A673 (cell line): ENCODE results near the gene LTC4S. TPM values are rescaled to one million over a fixed set of nuclear protein-coding genes. Genes with fewer than 3 reads are reported as not detected.

Source experiments
- BruUV-seq: library from RNA; stranded (reverse); fragments of 400-500 nt; replicated peaks from 2 replicates; lab custom pipeline; 2021; lab: Mats Ljungman, UMichigan
- CTCF ChIA-PET: fragments of 300-600 bp; sonication (Branson Sonifier 250); formaldehyde crosslinking; loops from one replicate; lab custom pipeline; 2022; ENCODE audit warnings: antibody characterized with exemption; lab: Charles Lee
- POLR2A ChIA-PET: fragments of 300-600 bp; sonication (Branson Sonifier 250); formaldehyde crosslinking; loops from one replicate; lab custom pipeline; 2022; ENCODE audit warnings: antibody characterized with exemption; ENCODE audit not compliant: low non-redundant PET; lab: Charles Lee
- DNase-seq: peaks from one replicate; pipeline ENCODE4 v3.0.0-alpha.2; 2015; ENCODE audit warnings: low spot score
- H3K27ac ChIP-seq: fragments of 200-600 bp; sonication (generic); 2 replicates; pipeline ENCODE4 v1.5.1; 2016; ENCODE audit warnings: mixed run types, low read depth, mild to moderate bottlenecking, mixed read lengths, antibody characterized with exemption, low read length; ENCODE audit not compliant: poor library complexity, severe bottlenecking
- H3K27me3 ChIP-seq: fragments of 200-600 bp; sonication (generic); replicated peaks from 2 replicates; pipeline ENCODE4 v1.6.1; 2017; ENCODE audit warnings: mixed run types, low read depth, mild to moderate bottlenecking, mixed read lengths, antibody characterized with exemption, low read length; ENCODE audit not compliant: insufficient read depth, poor library complexity
- H3K36me3 ChIP-seq: fragments of 200-600 bp; sonication (generic); 2 replicates; pipeline ENCODE4 v1.6.1; 2016; ENCODE audit warnings: mixed run types, mild to moderate bottlenecking, mixed read lengths, antibody characterized with exemption, low read length; ENCODE audit not compliant: insufficient read depth, poor library complexity, severe bottlenecking
- H3K4me1 ChIP-seq: fragments of 200-600 bp; sonication (generic); 2 replicates; pipeline ENCODE4 v1.6.1; 2017; ENCODE audit warnings: mixed run types, mild to moderate bottlenecking, mixed read lengths, antibody characterized with exemption, low read length; ENCODE audit not compliant: insufficient read depth, poor library complexity, severe bottlenecking
- H3K4me3 ChIP-seq: fragments of 200-600 bp; sonication (generic); 2 replicates; pipeline ENCODE4 v1.5.1; 2016; ENCODE audit warnings: low read depth, mixed run types, mild to moderate bottlenecking, mixed read lengths, low read length; ENCODE audit not compliant: poor library complexity, severe bottlenecking
- H3K9me3 ChIP-seq: fragments of 200-600 bp; sonication (generic); 2 replicates; pipeline ENCODE4 v1.6.1; 2016; ENCODE audit warnings: mixed run types, low read depth, mild to moderate bottlenecking, mixed read lengths, antibody characterized with exemption, low read length; ENCODE audit not compliant: poor library complexity, severe bottlenecking
- CTCF ChIP-seq: fragments of 300-800, 200-600 bp; sonication (generic); conservative IDR thresholded peaks from 2 replicates; pipeline ENCODE4 v1.5.1; 2017; ENCODE audit warnings: low read depth, mild to moderate bottlenecking, antibody characterized with exemption, low read length, moderate library complexity, mixed read lengths
- EZH2 ChIP-seq: fragments of 200-600 bp; sonication (generic); IDR thresholded peaks from 2 replicates; pipeline ENCODE4 v1.6.1; 2017; ENCODE audit warnings: borderline replicate concordance, low read depth, mild to moderate bottlenecking, mixed read lengths, antibody characterized with exemption, low read length; ENCODE audit not compliant: poor library complexity, severe bottlenecking
- intact Hi-C: fragments of 100-400 bp; cut with micrococcal nuclease; formaldehyde crosslinking; loops from one replicate; pipeline ENCODE4 v1.10.0; 2022; ENCODE audit not compliant: unreplicated experiment
- total RNA-seq: library from RNA; stranded (reverse); gene quantifications from 2 replicates; pipeline ENCODE4 v1.2.3, GENCODE V29; 2021

Gene LTC4S
- total RNA-seq, 1 experiment from 2014 or later, result 0.58 TPM

GRCh38 chr5:179799644-179799973 lies 5.8 kb downstream of the LTC4S start:
- CTCF ChIA-PET, result no interaction called here
- no peak for DNase-seq
- Histone ChIP-seq H3K9me3 (no peaks in the 10 kb centered on the region), H3K4me1 (peaks cover 19% of the 10 kb centered on the region), H3K27ac (no peak overlapping the region), H3K27me3 (no peaks in the 10 kb centered on the region), H3K36me3 (peaks cover 11% of the 10 kb centered on the region), H3K4me3 (no peak overlapping the region)
- BruUV-seq, result no TSS peak
- no peak for TF ChIP-seq EZH2
- no peak for TF ChIP-seq CTCF
- POLR2A ChIA-PET, result no interaction called here
- intact Hi-C loops, result no loop called here

GRCh38 chr5:179800071-179800695 lies 6.4 kb downstream of the LTC4S start:
- CTCF ChIA-PET, result no interaction called here
- DNase-seq, result no peak
- peaks cover 11% of the 10 kb centered on the region for H3K36me3 ChIP-seq
- no peak overlapping the region for H3K27ac ChIP-seq
- POLR2A ChIA-PET, result no interaction called here
- TF ChIP-seq EZH2, result no peak
- TF ChIP-seq CTCF, result no peak
- intact Hi-C loops, result loop anchor here (5.0 kb wide), 3 partner anchors 57 to 292 kb away; partner anchors contain the start of genes MRNIP and TBC1D9B
- H3K4me1 ChIP-seq, result peaks cover 25% of the 10 kb centered on the region
- H3K27me3 ChIP-seq, result no peaks in the 10 kb centered on the region
- H3K9me3 ChIP-seq, result no peaks in the 10 kb centered on the region
- H3K4me3 ChIP-seq, result no peak overlapping the region
- BruUV-seq, result no TSS peak

DNA sequence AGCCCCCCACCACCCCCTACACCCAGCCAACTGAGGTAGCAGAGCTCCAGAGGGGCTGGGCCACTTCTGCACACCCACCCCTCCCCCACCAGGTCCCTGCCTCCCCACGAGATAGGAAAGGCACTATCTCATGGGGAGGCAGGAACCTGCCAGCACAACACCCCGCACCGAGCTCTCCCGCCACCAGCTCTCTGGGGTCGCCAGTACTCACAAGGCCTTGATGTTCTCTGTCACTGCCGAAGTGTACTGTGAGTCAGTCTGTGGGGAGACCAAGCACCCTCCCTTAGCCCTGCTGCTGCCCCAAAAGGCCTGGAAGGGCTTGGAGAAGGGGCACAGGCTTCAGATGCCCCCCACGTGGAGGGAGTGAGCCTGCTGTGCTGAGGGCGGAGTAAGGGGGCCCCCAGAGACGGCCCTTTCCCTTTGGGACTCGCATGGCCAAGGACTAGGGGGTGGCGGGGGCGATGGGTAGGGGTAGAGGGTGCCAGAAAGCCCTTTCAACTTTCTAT lies 7.0 kb downstream of the LTC4S start:
- TF ChIP-seq EZH2 (no peak), CTCF (no peak)
- no TSS peak for BruUV-seq
- H3K27ac ChIP-seq, result no peak overlapping the region
- CTCF ChIA-PET, result no interaction called here
- POLR2A ChIA-PET, result no interaction called here
- DNase-seq, result no peak
- H3K9me3 ChIP-seq, result no peaks in the 10 kb centered on the region
- H3K4me1 ChIP-seq, result peaks cover 28% of the 10 kb centered on the region
- no peaks in the 10 kb centered on the region for H3K27me3 ChIP-seq
- H3K4me3 ChIP-seq, result no peak overlapping the region
- intact Hi-C loops, result loop anchor here (5.0 kb wide), 3 partner anchors 57 to 292 kb away; partner anchors contain the start of genes MRNIP and TBC1D9B
- peaks cover 11% of the 10 kb centered on the region for H3K36me3 ChIP-seq
